Fibroblast of skin of right quadriceps (primary cell): ENCODE measurements around the gene SCAF4.

Experiments
- DNase-seq: peaks from one replicate; pipeline ENCODE4 v3.0.0-alpha.2; 2013

SCAF4 gene

DNA sequence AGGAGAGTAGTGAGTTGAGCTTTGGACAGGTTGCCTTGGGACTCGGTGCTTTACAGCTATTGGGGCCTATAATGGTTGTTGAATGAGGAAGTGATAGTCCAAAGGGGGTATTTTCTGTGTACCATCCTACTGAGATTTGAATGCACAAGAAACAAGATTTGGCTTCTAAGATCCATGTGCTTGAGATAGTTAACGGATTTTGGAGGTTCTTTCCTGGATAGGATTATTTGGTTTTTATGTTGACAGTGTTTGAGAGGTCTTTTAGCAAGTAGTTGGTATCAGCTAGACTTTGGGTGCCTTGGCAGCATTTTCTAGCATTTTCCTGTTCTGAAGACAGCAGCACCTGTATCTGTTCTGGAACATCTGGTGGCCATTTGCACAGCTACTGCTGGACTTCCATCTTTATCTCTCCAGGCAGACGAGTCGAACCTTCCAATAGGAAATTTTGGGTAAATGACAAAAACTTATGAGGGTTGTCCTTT is 3.6 kb upstream of the SCAF4 start:
- DNase-seq, result no peak

DNA sequence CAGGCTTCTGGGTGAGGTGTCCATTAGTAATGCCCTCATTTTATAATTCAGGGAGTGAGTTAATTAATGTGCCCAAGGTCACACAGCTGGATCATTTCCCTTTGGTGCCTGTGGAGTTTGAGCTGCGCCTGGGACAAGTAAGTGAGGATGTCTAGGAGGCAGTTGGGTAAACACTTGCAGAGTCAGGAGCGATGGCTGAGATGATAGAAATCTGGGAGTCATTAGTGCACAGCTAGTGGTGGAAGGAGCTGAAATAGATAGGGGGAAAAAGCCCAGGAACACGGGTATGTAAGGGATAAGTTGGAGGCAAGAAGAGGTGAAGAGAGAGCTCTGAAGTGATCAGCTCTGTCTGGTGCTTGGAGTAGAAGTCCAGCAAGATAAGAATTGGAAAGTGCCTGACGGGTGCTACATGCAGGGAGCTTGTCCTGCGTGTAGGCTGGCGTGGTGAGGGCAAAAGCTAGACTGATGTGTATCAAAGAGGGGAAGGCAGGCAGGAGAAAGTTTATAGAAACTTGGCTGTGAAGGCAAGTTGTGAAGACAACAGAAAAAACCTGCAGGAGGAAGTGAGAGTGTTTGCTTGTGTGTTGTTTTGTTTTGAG is 1.7 kb upstream of the SCAF4 start:
- DNase-seq, result peak; percentile 51

DNA sequence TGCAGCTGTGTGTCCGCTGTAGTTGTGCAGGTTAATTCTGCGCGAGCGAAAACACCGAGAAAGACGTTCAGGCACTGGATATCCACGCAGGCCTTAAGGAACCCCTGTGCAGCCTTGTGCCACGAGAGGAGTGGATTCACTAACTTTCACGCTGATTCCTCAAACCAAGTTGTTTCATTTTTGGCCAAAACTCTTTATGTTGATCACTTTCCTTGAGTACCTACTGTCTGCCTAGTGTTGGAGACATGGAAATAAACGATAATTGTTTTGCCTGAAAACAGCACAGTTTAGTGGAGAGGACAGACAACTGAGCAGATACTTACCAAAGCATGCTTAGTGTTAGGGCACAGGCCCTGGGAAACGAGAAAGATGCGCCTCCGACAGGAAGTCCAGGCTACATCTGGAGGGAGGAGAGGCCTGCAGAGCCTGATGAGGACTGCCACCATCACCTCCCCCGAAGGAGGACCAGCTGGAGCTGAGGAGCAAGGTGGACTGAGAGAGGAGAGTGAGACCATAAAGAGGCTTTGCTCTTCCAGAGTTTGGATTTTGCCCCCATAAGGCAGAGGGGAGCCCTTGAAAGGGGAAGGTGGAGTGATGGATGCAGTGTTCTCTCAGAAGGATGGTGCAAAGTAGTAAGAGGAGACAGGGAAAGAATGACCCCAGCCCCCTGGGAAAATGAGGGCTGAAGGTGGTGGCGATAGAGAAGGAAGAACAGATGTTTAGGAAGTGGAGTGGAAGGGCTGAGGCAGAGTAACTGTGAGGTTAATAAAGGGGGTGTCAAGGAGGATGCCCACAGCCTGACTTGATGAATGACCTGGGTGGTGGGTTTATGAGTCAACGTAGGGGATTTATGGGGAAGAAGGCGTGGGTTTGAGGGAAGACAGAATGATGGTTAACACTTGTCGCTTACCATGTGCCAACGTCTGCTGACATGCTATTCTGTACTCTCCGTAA is 956 bp upstream of the SCAF4 start:
- peak; percentile 26 for DNase-seq

DNA sequence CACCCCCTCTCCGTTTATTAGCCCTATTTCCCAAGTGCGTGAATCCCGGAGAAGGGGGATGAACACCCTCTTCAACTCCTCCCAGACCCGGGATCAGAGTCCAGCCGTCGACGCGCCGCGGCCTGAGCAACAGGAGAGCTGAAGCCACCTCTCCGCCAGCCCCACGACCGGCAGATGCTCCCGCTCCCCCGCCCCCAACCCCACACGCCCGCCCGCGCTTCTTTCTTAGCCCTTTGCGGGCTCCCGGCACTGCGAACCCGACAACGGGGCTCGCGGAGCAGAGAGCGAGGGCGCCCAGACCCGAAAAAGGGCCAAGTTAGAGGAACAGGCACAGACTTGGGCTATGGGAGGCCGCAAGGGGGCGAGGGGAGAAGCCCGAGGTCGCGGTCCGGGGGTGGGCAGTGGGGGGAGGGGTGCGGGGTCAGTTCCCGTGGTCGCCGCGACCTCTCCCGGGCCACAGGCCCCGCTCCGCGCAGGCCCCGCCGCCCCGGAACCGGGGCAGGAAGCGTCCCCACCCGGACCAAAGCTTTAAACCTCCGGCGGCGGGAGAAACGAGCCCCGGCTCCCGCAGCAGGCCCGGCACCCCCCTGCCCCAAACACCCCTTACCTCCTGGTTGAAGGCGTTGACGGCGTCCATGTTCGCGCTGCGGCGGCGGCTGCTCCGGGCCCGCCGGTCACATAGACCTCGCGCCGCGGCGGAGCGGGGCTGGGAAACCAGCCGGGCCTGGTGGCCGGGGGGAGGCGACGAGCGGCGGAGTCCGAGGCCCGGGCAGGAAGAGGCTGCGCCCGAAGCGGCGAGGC is 662 bp downstream of the SCAF4 start:
- peak; percentile 21 for DNase-seq

DNA sequence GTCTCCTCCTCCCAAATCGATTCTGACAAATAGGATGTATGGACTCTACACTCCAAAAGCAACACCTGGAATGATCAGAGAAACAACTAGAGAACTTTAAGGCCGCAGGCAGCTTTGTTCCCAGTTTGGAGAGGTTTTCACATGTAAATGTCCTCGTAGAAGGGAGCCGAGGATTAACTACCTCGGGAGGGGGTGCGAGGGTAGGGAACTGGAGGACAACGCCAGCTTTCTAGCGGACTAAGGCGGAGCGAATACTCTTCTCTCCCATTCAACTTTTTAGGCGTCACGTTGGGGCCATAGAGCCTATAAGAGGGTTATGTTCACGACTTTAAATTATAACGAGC is 1.2 kb downstream of the SCAF4 start:
- DNase-seq, result no peak

DNA sequence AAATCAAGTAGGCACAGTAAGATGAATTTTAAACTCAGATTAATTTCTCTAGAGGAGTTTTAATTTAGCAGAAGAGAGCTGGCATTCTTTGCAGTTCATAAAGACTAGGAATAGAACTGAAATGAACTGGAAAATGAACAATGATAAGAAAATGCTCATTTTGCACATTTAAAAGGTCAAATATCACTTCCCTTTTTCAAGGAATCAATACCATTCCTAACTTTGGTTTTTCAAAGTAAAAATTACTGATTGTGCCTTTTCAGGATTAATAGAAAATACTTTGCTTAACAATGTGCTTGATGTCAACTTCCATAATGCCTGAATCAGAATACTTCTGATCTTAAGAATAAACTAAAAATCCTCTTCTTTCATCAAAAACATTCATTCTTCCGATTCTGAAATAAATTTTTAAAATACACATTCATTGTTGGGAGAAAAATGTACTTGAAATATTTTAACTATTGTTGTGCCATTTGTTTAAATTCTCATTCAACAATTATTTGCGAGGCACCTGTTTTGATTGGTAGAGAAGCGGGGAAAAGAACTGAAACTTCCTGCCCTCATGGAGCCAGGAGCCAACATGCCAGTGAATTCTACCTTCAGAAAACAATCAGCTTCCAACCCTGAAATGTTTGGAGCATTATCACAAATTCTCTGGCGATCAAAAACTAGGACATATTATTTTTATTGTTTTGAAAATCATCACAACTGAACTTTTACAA is 2.1 kb downstream of the SCAF4 start:
- DNase-seq, result no peak

DNA sequence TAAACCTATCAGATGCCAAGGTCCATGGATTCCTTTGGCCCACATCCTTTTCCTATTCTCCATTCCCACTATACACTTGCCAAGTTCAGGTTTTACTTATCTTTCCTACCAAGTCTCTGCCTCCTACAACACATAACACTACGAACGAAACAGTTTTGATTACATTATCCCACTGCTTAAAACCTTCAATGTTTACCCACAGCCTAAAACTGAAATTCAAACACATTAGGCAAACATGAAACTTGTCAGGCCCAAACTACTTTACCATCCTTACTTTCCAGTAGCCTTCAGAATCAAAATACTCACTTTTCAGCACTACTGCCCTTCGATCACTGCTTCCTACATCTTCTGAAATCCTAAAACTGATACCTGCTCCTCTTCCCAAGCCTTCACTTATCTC is 3.0 kb downstream of the SCAF4 start:
- DNase-seq, result no peak

DNA sequence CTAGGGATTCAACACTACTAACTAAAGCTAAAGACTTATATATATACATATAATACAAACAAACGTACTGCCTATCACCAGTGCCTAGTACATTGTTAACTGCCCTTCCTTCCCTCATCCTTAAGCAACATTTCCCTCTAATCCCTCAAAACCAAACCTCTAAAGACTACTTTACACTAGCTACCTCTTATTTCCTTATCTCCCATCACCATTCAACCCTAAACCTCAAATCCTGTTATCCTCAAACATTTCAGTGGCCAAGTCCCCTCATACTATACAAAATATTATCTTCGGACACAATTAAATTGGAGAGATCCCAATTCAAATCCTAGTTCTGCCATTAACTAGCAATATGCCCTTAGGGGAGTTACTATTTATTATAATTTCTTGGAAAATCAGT is 3.7 kb downstream of the SCAF4 start:
- no peak for DNase-seq

DNA sequence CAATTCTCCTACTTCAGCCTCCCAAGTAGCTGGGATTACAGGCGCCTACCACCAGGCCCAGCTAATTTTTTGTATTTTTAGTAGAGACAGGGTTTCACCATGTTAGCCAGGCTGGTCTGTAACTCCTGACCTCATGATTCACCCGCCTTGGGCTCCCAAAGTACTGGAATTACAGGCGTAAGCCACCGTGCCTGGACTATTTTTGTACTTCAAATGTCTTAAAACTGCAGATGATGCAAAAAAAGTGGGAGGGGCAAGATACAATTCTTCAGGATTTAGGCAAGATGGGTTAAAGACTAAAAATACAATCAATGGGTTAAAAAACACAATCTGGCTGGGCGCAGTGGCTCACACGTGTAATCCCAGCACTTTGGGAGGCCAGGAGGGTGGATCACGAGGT is 4.7 kb downstream of the SCAF4 start:
- DNase-seq, result no peak

DNA sequence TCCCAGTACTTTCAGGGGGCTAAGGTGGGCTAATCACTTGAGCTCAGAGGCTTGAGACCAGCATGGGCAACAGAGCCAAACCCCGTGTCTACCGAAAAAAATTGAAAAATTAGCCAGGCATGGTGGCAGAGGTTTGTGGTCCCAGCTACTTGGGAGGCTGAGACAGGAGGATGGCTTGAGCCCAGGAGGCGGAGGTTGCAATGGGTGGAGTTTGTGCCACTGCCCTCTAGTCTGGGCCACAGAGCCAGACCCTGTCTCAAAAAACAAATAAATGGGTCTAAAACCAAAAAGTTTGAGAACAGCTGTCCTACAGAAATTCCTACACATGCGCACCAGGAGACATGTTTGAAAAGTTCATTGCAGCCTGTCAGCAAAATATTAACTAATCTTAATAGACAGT is 5.5 kb downstream of the SCAF4 start:
- DNase-seq, result no peak

DNA sequence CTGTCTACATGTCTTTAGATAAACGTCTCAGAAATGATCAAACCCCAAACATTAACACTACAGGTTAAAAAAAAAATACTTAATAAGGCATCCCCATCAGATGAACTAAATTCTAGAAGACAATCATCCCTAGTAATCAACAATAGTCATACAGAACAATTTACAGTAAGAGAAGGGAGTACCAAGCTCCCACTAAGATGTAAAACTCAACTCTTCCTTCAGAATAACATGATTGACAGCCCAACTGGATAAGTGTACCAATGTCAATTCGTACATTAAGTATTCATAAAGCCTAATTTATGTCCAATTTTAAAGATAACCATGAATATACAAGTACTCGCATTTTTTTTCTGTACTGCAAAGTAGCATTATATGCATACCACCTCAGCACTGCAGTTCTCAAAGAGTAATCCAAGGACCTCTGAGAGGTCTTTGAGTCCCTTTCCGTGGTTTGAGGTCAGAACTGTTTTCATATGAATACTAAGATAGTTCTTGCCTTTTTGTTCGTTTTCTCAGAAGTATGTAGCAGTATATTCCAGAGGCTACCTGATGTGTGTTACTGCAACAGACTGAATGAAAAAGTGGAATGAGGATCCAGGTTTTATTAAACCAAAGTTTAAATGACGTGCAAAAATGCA is 6.6 kb downstream of the SCAF4 start:
- no peak for DNase-seq

DNA sequence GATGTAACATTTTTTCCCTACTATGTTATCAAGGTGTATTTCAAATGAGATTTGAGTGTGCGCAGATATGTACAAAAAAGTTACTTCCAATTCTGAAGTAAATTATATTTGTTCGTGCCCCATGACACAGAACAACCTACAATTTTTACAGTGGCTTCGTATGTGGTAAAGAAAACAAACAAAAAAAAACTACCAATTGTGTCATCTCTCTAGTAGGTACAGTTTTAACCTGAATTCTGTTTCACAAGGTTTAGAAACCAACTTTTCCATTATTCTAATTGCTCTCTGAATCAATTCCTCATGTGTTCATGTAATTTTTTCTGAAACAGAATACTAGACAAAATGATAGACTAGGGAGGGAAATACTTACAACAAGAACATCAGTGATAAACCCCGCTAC is 7.4 kb downstream of the SCAF4 start:
- no peak for DNase-seq

DNA sequence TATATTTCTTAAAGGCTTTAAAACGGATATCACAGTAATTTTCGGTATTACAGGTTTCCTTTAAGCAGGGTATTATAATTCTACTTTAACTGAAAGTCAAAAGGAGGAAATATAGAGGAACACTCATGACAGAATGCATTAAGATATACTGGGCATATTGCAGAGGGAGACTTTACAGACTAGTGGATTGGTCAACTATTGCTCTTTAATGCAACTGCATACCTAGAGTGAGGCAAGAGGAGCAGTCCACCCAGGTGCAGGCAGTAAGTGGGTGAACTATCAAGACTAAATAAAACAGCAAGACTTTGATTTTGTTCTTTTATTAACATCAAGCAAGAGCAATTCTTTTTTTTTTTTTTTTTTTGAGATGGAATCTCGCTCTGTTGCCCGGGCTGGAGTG is 10.5 kb downstream of the SCAF4 start:
- DNase-seq, result no peak

DNA sequence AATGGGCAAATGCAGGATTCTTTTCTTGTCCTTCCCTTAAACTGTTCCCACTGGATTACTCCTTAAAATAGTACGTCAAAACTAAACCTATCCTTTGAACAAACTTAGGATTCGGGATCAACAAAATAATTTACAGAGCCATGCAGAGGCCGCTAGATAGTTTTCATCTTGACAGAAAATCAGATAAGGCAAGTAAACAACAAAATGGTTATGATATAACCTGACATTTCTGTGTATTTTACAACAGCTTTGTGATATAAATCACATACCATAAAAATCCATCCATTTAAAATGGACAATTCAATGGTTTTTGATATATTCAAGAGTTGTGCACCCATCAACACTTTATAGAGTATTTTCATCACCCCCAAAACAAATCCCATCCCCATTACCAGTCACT is 11.2 kb downstream of the SCAF4 start:
- no peak for DNase-seq

DNA sequence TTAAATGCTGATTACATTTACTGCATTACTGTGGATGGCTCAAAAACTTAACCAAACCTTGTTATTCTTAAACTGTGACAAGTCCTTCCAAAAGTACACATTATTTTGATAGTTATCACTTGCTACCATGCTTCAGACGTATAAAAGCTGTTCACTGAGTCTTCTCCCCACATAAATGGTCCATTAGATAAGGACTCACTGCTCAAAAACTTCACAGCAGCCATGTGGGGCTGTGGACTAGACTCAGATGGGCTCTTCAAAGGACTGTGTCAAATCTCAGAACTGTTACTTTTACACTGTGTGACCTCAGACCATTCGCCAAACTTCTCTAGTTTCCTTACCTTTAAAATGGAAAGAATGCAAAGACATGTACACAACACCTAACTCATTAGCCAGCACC is 11.6 kb downstream of the SCAF4 start:
- DNase-seq, result no peak

DNA sequence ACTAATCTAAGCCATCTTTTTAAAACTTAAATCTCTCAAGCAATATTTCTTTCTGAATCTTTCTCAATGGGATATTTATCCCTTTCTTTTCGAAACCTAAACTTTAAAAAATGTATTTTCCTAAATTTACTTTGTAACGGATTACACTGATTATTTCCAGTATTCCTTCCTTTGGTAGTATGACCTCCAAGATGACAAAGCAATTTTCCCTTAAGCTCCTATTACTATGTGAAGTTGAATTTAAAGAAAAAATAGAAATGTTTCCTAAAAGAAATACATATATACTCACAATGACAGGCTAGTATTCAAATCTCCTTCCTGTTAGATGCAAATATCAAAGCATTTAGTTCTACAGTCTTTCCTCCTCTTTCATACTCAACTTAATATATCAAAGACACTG is 15.8 kb downstream of the SCAF4 start:
- DNase-seq, result no peak

DNA sequence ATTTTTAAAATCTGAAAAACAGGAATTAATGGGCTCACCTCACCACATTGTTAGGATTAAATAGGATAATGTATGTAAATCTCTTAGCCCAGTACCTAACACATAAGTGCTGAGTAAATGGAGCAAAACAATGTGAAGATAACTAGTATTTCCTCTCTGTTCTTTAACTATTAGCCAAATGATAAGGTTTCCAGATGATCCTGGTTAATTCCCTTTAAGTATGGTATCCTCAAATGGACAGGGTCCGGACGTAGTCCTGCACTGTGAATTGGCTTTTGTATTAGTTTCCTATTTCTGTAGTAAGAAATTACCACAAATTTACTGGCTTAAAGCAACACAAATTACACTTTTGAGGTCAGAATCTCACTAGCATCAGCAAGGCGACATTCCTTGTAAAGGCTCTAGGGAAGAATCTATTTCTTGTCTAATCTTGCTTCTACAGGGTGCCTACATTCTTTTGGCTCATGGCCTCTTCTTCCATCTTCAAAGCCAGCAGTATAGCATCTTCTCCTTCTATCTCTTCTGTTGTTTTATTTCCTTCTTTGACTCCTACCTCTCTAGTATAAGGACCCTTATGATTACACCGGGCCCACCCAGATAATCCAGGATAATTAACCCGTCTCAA is 17.1 kb downstream of the SCAF4 start:
- DNase-seq, result no peak

DNA sequence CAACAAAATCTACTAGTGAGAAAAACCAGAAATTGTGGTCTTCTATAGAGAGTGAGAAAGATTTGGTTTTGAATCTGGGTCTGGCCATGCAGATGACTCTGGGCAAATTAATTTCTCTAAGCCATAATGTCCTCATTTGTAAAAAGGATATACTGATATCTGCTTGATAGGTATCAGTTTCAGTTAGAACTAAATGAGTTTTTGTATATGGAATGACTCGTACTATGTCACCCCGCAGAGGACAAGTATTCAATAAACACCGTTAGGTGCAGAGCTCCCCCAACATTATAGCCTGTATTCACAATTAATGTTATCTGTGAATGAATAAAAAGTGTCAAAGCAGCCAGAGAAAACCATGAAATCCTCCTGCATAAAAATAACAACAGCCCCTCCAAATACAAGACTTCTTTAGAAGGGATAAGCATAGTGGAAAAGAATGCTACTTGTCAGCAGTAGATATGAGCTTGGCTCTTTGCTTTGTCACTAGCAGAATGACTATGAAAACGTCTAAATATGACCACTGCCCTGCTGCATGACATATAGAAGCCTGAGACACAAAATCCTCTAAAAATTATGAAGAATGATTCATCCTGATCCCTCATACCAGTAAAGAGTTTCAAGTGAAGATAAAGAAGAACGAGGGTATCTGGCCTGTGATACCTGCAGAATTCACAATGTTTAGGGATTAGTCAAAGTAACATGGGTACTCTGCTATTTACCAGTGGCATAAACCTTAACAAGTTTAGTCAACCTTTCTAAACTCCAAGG is 17.8 kb downstream of the SCAF4 start:
- DNase-seq, result peak; percentile 24

DNA sequence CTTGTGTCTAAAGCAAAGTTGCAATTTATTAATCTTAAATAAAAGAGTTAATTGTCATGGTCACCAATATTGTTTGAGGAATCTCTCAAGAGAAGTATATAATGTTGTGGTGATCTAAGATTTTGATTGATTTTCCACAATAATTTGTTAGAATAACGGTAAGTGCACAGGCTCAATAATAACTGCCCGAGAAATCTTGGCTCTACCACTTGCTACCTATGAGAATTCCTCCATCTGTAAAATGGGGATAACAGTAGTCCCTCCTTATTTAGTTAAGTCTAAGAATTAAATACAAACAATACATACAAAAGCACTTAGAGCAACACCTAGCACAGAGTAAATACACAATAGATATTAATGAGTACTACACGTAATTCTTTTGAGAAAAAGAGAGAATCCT is 18.8 kb downstream of the SCAF4 start:
- DNase-seq, result no peak

DNA sequence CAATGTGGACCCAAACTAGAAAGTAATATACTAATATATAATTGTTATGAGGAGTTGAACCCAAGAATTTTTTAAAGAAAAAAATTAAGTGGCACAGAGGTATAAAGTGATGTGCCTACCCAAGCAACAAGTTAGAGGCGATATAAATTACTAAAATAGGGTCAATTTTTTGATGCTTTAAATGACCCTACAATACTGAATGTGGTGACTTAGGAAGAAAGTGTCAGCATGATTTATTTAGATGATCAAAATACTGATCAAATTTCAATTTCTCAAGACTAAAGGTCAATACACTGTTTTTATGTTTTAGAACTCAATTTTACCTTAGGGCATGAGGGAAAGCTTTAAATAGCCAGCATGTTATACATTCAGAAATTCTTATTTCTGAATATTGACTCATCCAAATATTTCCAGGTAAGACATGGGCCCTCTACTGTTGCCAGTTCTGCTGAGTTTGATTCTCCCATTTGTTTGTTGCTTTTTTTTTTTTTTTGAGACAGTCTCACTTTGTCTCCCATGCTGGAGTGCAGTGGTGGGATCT is 20.1 kb downstream of the SCAF4 start:
- DNase-seq, result no peak

DNA sequence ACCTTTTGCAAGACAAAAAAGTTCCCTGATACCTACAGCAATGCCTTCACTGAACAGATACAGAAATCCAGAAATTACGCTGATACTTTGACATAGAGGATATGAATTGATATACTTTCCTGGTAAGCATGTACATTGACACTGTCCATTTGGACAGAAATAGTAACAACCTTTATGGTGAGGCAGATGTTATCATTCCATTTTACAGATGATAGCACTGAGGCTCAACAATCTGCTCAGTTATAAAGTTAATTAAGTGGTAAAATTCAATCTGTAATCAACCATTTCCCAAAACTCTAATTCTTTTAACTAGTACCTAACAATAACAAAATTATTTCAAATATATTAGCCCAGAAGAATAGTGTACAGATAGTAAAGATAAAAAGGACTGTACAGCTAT is 20.6 kb downstream of the SCAF4 start:
- DNase-seq, result no peak
